Suprapubic skin (tissue), 3 donors: Measurements from ENCODE around the gene PIGL.
"Not testable (repeated sequence)": the region's sequence is repeated elsewhere in the genome, so short reads cannot be mapped to it uniquely, and the experiment has no call there.

Experiments used
- CTCF ChIP-seq, 2 donors: fragments of 200-600 bp in 1 of 2; fragments of 450-650 bp in 1 of 2; sonication (generic) in 1 of 2; IDR thresholded peaks; one replicate each; pipeline ENCODE4 v1.5.1; 2016 to 2019; ENCODE audit warnings: antibody characterized with exemption in 2 of 2, mild to moderate bottlenecking in 1 of 2, moderate library complexity in 1 of 2
- EP300 ChIP-seq: sonication (generic); formaldehyde crosslinking; IDR thresholded peaks from one replicate; pipeline ENCODE4 v1.6.1; 2017; ENCODE audit warnings: antibody characterized with exemption
- POLR2A ChIP-seq, 2 donors: fragments of 450-650 bp; IDR thresholded peaks; one replicate each; pipeline ENCODE4 v1.6.1; 2017; ENCODE audit warnings: antibody characterized with exemption in 2 of 2, mild to moderate bottlenecking in 2 of 2, moderate library complexity in 2 of 2

GRCh38 chr17:16216341-16217001 is 539 bp upstream of the PIGL start:
- TF ChIP-seq CTCF (IDR thresholded peaks at IDR 0.05); EP300; POLR2A (IDR thresholded peaks at IDR 0.05): not testable (repeated sequence)
